ENCODE data around the gene LTBP1. TPM values are rescaled to one million over a fixed set of nuclear protein-coding genes. Genes with fewer than 3 reads are reported as not detected.

Gene LTBP1
- total and polyA plus RNA-seq, 2 donors (not counting 1 experiment from before 2014, with no cell fraction given): 0.69 TPM; not detected in 1

GRCh38 chr2:33083699-33084387 is 137.1 kb downstream of the LTBP1 start:
- H3K9me3 Mint-ChIP-seq (ENCODE audit: insufficient read depth): no peaks in the 10 kb centered on the region
- peaks cover 6% of the 10 kb centered on the region for H3K27me3 Mint-ChIP-seq
- Histone ChIP-seq H3K4me1 (ENCODE audit: control insufficient read depth in 2 of 2, insufficient read depth in 2 of 2, low read length in 2 of 2) (peaks cover 16 to 48% of the 10 kb centered on the region in 2 donors), H3K27ac (ENCODE audit: low read length in 2 of 2) (no peak overlapping the region), H3K9me3 (ENCODE audit: control extremely low read depth in 1 of 3, control insufficient read depth in 2 of 3, insufficient read depth in 1 of 3, low read length in 2 of 3) (peaks cover 0 to 7% (median 2%) of the 10 kb centered on the region in 3 donors), H3K4me3 (ENCODE audit: control extremely low read depth in 1 of 5, extremely low read depth in 1 of 5, insufficient read depth in 1 of 5, low read depth in 2 of 5, low read length in 4 of 5) (no peak overlapping the region), H2AFZ (ENCODE audit: insufficient read depth, low read depth, low read length, poor library complexity, severe bottlenecking) (no peak overlapping the region), H4K20me1 (ENCODE audit: control insufficient read depth, insufficient read depth, low read length, poor library complexity, severe bottlenecking) (no peaks in the 10 kb centered on the region), H3K4me2 (replicated peaks; ENCODE audit: low read depth, low read length, poor library complexity, severe bottlenecking) (peak overlapping the region; percentile 33), H3K36me3 (replicated peaks in 1 of 2; ENCODE audit: control extremely low read depth in 1 of 2, control insufficient read depth in 1 of 2, extremely low read depth in 1 of 2, insufficient read depth in 2 of 2, low read length in 1 of 2) (no peaks in the 10 kb centered on the region), H3K9ac (ENCODE audit: low read length) (no peak overlapping the region), H3K27me3 (replicated peaks in 1 of 4; ENCODE audit: control extremely low read depth in 1 of 4, control insufficient read depth in 3 of 4, insufficient read depth in 4 of 4, low read length in 3 of 4) (peaks cover 0 to 7% (median 0%) of the 10 kb centered on the region in 4 experiments), H3K79me2 (ENCODE audit: control insufficient read depth, insufficient read depth, low read length) (no peaks in the 10 kb centered on the region)
- DNase-seq (peak; percentile 10), ATAC-seq (ENCODE audit: low read depth) (no peak)
- H3K27ac Mint-ChIP-seq: no peak overlapping the region
- WGBS (ENCODE audit: insufficient coverage): 21% methylated on average over 4 of the region's 6 CpGs
- peaks cover 39% of the 10 kb centered on the region for H3K4me1 Mint-ChIP-seq
- ChIA-PET CTCF (no interaction called here), POLR2A (no interaction called here)
- TF ChIP-seq EZH2 (IDR thresholded peaks at IDR 0.05; ENCODE audit: borderline replicate concordance, insufficient read depth, low read depth, low read length, poor library complexity, severe bottlenecking): no peak
- H3K4me3 Mint-ChIP-seq: no peak overlapping the region
- intact Hi-C loops (cut with micrococcal nuclease): no loop called here

- peaks cover 0 to 7% (median 0%) of the 10 kb centered on the region in 4 experiments for H3K27me3 ChIP-seq (replicated peaks in 1 of 4; ENCODE audit: control extremely low read depth in 1 of 4, control insufficient read depth in 3 of 4, insufficient read depth in 4 of 4, low read length in 3 of 4)
- no peak for TF ChIP-seq EZH2 (IDR thresholded peaks at IDR 0.05; ENCODE audit: borderline replicate concordance, insufficient read depth, low read depth, low read length, poor library complexity, severe bottlenecking)
- no peak for TF ChIP-seq CTCF (IDR thresholded peaks at IDR 0.05)
- peaks cover 16 to 48% of the 10 kb centered on the region in 2 donors for H3K4me1 ChIP-seq (ENCODE audit: control insufficient read depth in 2 of 2, insufficient read depth in 2 of 2, low read length in 2 of 2)
- intact Hi-C loops (cut with micrococcal nuclease): no loop called here
- H3K4me2 ChIP-seq (replicated peaks; ENCODE audit: low read depth, low read length, poor library complexity, severe bottlenecking): no peak overlapping the region
- Mint-ChIP-seq H3K4me1 (peaks cover 39% of the 10 kb centered on the region), H3K27me3 (peaks cover 6% of the 10 kb centered on the region), H3K27ac (no peak overlapping the region), H3K4me3 (no peak overlapping the region), H3K9me3 (ENCODE audit: insufficient read depth) (no peaks in the 10 kb centered on the region)
- H3K27ac ChIP-seq (ENCODE audit: low read length in 2 of 2): no peak overlapping the region
- no peak for DNase-seq
- CTCF ChIA-PET: no interaction called here
- WGBS (ENCODE audit: insufficient coverage): 84% methylated on average over 7 of the region's 7 CpGs
- H2AFZ ChIP-seq (ENCODE audit: insufficient read depth, low read depth, low read length, poor library complexity, severe bottlenecking): no peak overlapping the region
- ATAC-seq (ENCODE audit: low read depth): no peak
- H3K4me3 ChIP-seq (ENCODE audit: control extremely low read depth in 1 of 5, extremely low read depth in 1 of 5, insufficient read depth in 1 of 5, low read depth in 2 of 5, low read length in 4 of 5): no peak overlapping the region
- H3K79me2 ChIP-seq (ENCODE audit: control insufficient read depth, insufficient read depth, low read length): no peaks in the 10 kb centered on the region
- POLR2A ChIA-PET: no interaction called here
- H3K36me3 ChIP-seq (replicated peaks in 1 of 2; ENCODE audit: control extremely low read depth in 1 of 2, control insufficient read depth in 1 of 2, extremely low read depth in 1 of 2, insufficient read depth in 2 of 2, low read length in 1 of 2): no peaks in the 10 kb centered on the region
- H3K9ac ChIP-seq (ENCODE audit: low read length): no peak overlapping the region
- no peaks in the 10 kb centered on the region for H4K20me1 ChIP-seq (ENCODE audit: control insufficient read depth, insufficient read depth, low read length, poor library complexity, severe bottlenecking)
- peaks cover 0 to 7% (median 2%) of the 10 kb centered on the region in 3 donors for H3K9me3 ChIP-seq (ENCODE audit: control extremely low read depth in 1 of 3, control insufficient read depth in 2 of 3, insufficient read depth in 1 of 3, low read length in 2 of 3)
Measured at GRCh38 chr2:33084433-33084832, 137.7 kb downstream of the LTBP1 start.
